ENCODE measurements around the gene HS2ST1.
"Not testable (repeated sequence)": the region's sequence is repeated elsewhere in the genome, so short reads cannot be mapped to it uniquely, and the experiment has no call there.

The HS2ST1 gene

DNA sequence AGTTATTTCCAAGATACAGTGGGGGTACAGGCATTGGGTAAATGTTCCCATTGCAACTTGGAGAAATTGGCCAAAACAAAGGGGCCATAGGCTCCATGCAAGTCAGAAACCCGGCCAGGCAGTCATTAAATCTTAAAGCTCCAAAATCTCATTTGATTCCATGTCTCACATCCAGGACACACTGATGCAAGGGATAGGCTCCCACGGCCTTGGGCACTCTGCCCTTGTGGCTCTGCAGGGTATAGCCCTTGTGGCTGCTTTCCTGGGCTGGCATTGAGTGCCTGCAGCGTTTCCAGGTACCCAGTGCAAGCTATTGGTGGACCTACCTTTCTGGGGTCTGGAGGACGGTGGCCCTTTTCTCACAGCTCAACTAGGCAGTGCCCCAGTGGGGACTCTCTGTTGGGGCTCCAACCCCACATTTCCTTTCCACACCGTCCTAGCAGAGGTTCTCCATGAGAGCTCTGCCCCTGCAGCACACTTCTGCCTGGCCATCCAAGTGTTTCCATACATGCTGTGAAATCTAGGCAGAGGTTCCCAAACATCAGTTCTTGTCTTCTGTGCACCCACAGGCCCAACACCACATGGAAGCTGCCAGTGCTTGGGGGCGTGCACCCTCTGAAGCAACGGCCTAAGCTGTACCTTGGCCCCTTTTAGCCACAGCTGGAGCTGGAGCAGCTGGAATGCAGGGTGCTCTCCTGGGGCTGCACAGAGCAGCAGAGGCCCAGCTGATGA is 67.2 kb downstream of the HS2ST1 start:
- no peak for DNase-seq (ENCODE audit: low read depth)
- TF ChIP-seq, protein P1, sequence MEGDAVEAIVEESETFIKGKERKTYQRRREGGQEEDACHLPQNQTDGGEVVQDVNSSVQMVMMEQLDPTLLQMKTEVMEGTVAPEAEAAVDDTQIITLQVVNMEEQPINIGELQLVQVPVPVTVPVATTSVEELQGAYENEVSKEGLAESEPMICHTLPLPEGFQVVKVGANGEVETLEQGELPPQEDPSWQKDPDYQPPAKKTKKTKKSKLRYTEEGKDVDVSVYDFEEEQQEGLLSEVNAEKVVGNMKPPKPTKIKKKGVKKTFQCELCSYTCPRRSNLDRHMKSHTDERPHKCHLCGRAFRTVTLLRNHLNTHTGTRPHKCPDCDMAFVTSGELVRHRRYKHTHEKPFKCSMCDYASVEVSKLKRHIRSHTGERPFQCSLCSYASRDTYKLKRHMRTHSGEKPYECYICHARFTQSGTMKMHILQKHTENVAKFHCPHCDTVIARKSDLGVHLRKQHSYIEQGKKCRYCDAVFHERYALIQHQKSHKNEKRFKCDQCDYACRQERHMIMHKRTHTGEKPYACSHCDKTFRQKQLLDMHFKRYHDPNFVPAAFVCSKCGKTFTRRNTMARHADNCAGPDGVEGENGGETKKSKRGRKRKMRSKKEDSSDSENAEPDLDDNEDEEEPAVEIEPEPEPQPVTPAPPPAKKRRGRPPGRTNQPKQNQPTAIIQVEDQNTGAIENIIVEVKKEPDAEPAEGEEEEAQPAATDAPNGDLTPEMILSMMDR (conservative IDR thresholded peaks at IDR 0.05; ENCODE audit: low read depth, low read length): no peak
- H3K4me3 ChIP-seq (ENCODE audit: low read depth, low read length): no peak overlapping the region

DNA sequence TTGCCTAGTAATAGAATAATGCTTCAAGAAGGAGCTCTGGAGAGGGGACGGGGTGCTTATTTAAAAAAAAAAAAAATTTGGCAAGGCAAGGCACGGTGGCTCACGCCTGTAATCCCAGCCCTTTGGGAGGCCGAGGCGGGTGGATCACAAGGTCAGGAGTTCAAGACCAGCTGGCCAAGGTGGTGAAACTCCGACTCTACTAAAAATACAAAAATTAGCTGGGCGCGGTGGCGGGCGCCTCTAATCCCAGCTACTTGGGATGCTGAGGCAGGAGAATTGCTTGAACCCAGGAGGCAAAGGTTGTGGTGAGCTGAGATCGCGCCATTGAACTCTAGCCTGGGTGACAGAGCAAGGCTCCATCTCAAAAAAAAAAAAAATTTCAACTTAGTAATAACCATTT is 69.2 kb downstream of the HS2ST1 start:
- not testable (repeated sequence) for H3K4me3 ChIP-seq (ENCODE audit: low read depth, low read length); DNase-seq (ENCODE audit: low read depth)

DNA sequence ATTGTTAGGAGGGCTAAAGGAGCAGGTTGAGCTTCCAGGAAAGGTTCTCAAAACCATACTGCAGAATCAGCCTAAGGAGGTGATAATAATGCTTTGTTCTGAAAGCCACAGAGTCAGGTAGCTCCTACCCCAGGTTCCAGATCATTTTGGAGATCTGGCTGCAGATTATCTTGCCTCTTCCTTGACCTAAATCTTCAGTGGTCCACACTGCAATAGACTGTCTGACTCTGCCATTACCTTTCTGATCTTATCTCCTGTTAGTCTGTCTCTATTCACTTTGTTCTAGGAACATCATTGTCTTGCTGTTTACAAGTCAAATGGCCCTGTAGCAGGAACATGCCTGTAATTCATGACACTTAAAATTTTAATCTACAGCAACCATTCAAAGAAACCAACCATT is 73.0 kb downstream of the HS2ST1 start:
- TF ChIP-seq, protein P1 (conservative IDR thresholded peaks at IDR 0.05; ENCODE audit: low read depth, low read length): no peak
- H3K4me3 ChIP-seq (ENCODE audit: low read depth, low read length): no peak overlapping the region
- no peak for DNase-seq (ENCODE audit: low read depth)

DNA sequence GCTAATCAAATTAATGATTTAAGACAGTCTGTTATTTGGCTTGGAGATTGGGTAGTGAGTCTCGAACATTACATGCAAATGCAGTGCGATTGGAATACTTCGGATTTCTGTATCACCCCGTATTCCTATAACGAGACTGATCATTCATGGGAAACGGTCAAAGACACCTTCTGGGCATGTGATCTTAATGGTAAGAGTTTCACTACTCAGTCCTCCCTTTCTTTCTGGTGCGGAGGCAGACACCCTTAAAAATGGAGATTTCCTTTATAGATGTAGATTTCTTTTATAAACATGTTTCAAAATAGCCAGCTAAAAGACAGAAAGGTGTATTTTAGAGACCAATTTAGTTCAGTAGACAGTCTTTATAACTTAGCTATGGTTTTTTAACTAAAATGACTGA is 74.4 kb downstream of the HS2ST1 start:
- TF ChIP-seq, protein P1 (conservative IDR thresholded peaks at IDR 0.05; ENCODE audit: low read depth, low read length): no peak
- no peak for DNase-seq (ENCODE audit: low read depth)
- H3K4me3 ChIP-seq (ENCODE audit: low read depth, low read length): no peak overlapping the region

DNA sequence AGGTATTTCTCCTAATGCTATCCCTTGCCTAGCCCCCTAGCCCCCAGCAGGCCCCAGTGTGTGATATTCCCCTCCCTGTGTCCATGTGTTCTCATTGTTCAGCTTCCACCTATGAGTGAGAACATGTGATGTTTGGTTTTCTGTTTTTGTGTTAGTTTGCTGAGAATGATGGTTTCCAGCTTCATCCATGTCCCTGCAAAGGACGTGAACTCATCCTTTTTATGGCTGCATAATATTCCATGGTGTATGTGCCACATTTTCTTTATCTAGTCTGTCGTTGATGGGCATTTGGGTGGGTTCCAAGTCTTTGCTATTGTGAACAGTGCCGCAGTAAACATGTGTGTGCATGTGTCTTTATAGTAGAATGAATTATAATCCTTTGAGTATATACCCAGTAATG is 75.3 kb downstream of the HS2ST1 start:
- H3K4me3 ChIP-seq (ENCODE audit: low read depth, low read length); DNase-seq (ENCODE audit: low read depth): not testable (repeated sequence)

DNA sequence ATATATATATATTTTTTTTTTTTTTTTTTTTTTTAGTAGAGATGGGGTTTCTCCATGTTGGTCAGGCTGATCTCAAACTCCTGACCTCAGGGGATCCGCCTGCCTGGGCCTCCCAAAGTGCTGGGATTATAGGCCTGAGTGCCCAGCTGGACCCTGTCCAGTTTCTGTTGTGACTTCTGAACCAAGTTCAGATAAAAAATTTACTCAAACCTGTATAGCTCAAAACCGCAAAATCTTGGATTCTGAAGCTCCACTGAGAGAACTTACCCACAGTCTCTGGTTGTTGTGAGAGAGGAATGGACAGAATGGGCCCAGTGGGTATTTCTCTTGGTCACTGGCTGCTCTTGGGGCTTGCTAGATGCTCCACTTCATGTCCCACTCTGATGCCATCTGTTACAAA is 76.4 kb downstream of the HS2ST1 start:
- no peak overlapping the region for H3K4me3 ChIP-seq (ENCODE audit: low read depth, low read length)
- DNase-seq (ENCODE audit: low read depth): no peak
- TF ChIP-seq, protein P1 (conservative IDR thresholded peaks at IDR 0.05; ENCODE audit: low read depth, low read length): no peak

DNA sequence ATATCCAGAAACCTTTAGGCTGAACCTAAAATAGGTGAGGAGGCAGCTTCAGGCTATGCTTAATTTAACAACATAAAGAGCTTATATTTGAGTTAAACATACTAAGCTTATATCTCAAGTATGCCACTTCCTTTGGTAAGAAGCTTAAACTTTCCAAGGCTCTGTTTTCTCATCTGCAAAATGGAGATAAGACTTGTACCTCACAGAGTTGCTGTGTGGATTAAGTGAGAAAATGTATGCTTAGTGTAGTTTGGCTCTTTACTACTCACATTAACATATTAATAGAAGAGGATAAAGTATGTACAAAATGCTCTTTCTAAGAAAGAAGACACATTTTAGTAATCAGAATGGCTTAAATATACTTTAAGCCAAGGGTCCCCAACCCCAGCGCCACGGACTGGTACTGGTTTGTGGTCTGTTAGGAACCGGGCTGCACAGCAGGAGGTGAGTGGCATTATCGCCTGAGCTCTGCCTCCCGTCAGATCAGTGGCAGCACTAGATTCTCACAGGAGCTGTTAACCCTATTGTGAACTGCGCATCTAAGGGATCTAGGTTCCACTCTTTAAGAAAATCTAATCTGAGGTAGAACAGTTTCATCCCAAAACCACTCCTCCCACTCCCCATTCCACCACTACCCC is 77.2 kb downstream of the HS2ST1 start:
- no peak for DNase-seq (ENCODE audit: low read depth)
- TF ChIP-seq, protein P1 (conservative IDR thresholded peaks at IDR 0.05; ENCODE audit: low read depth, low read length): no peak

DNA sequence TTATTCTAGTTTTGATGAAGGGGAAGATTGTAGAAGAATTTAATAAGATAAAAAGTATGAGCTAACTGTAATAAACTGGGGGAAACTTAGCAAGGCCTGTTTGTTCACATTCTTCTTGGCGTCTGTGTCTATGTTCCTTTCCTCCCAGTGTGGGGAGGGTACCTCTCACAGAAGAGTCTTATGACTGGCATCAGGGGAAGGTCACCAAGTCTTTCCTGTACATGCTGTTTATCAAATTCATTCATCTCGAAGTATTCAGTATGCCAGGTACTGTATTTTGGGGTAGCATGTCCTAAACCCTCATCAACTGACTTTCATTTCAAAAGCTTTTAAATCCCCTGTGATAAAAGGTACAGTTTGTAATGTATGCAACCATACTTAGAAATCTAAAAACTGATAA is 78.4 kb downstream of the HS2ST1 start:
- peak; percentile 28 for DNase-seq (ENCODE audit: low read depth)
- H3K4me3 ChIP-seq (ENCODE audit: low read depth, low read length): no peak overlapping the region
- TF ChIP-seq, protein P1 (conservative IDR thresholded peaks at IDR 0.05; ENCODE audit: low read depth, low read length): no peak

More for the DNA sequence above, 77.2 kb downstream of the HS2ST1 start:
- H3K4me3 ChIP-seq (ENCODE audit: low read depth, low read length): no peak overlapping the region
